Stomach (tissue), 4 donors: ENCODE measurements around the gene WFDC1.
A peak's percentile ranks its signal among the peaks of the same experiment; 100 is the strongest.

Source experiments
- CTCF ChIP-seq, 7 experiments: fragments of 450-650 bp in 4 of 7; fragments of 200-600 bp in 3 of 7; sonication (generic) in 3 of 7; IDR thresholded peaks; one replicate each; pipeline ENCODE4 v1.5.1; 2016 to 2019; ENCODE audit warnings: antibody characterized with exemption in 7 of 7, control low read depth in 2 of 7, mild to moderate bottlenecking in 1 of 7
- POLR2AphosphoS5 ChIP-seq, 3 donors: sonication (generic); formaldehyde crosslinking; IDR thresholded peaks; one replicate each; pipeline ENCODE4 v1.6.1; 2016; ENCODE audit warnings: antibody characterized with exemption in 3 of 3

- TF ChIP-seq POLR2AphosphoS5 (IDR thresholded peaks at IDR 0.05) (no peak), CTCF (IDR thresholded peaks at IDR 0.05) (peak in 5 of 7 experiments; percentile 66 to 87 (median 79))
Observed at GRCh38 chr16:84277244-84277823, 17.3 kb upstream of the WFDC1 start.
